GM18511 (cell line): ENCODE measurements around the gene PTAFR.

Experiments
- ATAC-seq: cut with Tn5 transposase; IDR thresholded peaks from one replicate; pipeline ENCODE4 v1.9.1; 2021; ENCODE audit warnings: mild to moderate bottlenecking, moderate library complexity; ENCODE audit not compliant: unreplicated experiment

The PTAFR gene

GRCh38 chr1:28122183-28122582 is 54.3 kb downstream of the PTAFR start:
- ATAC-seq: no peak

DNA sequence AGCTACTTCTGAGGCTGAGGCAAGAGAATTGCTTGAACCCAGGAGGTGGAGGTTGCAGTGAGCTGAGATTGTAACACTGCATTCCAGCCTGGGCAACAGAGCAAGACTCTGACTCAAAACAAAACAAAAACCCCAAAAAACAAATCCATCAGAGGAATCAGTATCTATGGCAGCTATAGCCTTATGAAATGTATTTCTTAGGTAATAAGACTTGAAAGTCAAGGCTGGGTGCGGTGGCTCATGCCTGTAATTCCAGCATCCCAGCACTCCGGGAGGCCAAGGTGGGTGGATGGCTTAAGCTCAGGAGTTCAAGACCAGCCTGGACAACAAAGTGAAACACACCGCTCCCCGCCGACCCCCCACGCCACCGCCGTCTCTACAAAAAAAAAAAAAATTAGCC is 56.9 kb downstream of the PTAFR start:
- ATAC-seq: no peak

DNA sequence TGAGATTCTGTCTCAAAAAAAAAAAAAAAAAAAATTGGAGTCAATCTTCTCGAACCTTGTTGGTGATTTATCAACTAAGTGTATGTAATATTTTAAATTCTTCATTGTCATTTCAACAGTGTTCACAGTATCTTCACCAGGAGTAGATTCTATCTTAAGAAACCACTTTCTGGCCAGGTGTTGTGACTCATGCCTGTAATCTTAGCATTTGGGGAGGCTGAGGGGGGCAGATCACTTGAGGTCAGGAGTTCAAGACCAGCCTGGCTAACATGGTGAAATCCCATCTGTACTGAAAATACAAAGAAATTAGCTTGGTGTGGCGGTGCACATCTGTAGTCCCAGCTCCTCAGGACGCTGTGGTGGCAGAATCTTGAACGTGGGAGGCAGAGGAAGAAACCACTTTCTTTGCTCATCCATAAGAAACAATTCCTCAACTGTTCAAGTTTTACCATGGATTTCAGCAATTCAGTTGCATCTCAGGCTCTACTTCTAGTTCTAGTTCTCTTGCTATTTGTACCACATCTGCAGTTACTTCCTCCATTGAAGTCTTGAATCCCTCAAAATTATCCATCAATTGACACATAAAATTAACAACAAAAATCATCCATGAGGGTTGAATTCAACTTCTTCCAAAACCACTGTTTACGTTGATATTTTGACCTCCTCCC is 57.7 kb downstream of the PTAFR start:
- ATAC-seq: no peak

- ATAC-seq: no peak
Observed at GRCh38 chr1:28115267-28115666, 61.2 kb downstream of the PTAFR start.

DNA sequence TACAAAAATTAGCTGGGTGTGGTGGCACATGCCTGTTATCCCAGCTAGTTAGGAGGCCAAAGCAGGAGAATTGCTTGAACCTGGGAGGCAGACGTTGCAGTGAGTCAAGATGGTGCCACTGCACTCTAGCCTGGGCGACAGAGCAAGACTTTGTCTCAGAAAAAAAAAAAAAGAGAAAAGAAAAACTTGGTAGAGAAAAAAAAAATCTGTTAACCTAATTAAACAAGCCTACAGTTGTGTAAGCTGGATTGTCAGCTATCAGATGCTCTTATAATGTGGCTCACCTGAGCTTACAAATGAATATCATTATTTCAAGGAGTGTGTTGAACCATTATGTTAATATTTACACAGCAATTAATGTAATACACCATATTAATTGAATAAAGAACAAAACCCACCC is 61.6 kb downstream of the PTAFR start:
- no peak for ATAC-seq

DNA sequence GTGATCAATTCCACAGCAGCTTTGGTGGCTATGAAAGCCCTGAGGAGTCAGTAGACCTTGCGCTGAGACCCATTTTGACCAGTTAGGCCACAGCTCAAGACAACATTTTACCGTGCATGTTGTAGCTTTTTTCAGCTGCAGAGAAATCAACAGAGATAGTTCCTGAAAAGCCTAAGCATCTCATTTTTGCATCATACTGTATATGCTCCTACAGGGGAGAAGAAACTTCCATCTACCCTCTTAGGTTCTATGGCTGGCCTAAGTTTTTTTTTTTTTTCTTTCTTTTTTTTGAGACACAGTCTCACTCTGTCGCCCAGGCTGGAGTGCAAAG is 63.3 kb downstream of the PTAFR start:
- no peak for ATAC-seq

GRCh38 chr1:28112388-28113241 is 63.9 kb downstream of the PTAFR start:
- ATAC-seq: no peak

DNA sequence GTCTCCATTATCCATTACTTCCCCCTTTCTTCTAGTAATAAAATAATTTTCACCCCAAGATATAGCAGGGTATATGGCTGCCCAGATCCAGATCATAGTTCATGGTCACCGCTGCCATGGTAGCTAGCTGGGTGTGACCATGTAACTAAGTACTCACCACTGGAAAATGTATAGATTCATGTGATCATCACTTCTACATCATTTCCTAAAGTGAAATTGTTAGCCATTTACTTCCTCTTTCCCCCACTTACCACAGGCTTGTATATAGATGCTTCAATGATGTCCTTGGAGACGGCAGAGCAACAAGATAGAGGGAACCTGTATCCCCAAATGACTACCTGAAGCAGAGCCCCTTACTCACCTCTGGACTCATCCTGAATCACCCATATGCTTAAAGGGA is 65.3 kb downstream of the PTAFR start:
- no peak for ATAC-seq

- no peak for ATAC-seq
Observed at GRCh38 chr1:28110555-28110954, 65.9 kb downstream of the PTAFR start.

GRCh38 chr1:28109639-28110038 is 66.9 kb downstream of the PTAFR start:
- no peak for ATAC-seq

- no peak for ATAC-seq
Observed at GRCh38 chr1:28108001-28108400, 68.5 kb downstream of the PTAFR start.

GRCh38 chr1:28104866-28105467 is 71.5 kb downstream of the PTAFR start:
- ATAC-seq: no peak

DNA sequence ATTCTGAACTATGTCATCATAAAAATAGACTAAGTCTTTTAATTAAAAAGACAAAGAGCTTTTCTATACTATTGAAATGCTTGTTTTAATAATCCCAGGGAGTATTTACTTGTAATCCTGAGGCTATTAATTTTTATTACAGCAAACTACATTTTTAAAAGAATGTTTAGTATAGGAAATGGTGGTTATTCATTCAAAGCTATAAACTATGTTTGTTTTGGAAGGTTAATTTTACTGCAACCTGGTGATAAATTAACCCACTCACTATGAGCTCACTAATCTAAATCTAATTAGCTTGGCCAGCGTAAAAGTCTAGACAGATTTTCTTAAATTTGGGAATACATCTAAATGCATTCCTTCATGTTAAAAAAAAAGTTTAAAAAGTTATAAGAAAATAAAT is 74.3 kb downstream of the PTAFR start:
- ATAC-seq: no peak

GRCh38 chr1:28099050-28099769 is 77.3 kb downstream of the PTAFR start:
- no peak for ATAC-seq
